Muscle layer of colon (tissue), 2 donors: ENCODE measurements around the gene MYL3.
"Not testable (repeated sequence)": the region's sequence is repeated elsewhere in the genome, so short reads cannot be mapped to it uniquely, and the experiment has no call there.

ENCODE experiments used
- H3K27ac ChIP-seq: one replicate; pipeline ENCODE4 v1.7.0; 2013; ENCODE audit warnings: low read depth, mild to moderate bottlenecking, low read length, moderate library complexity
- H3K27me3 ChIP-seq, 2 donors: one replicate each; pipeline ENCODE4 v1.7.0; 2013; ENCODE audit warnings: low read length in 2 of 2, mild to moderate bottlenecking in 2 of 2; ENCODE audit not compliant: insufficient read depth in 2 of 2, control insufficient read depth in 1 of 2
- H3K36me3 ChIP-seq: one replicate; pipeline ENCODE4 v1.7.0; 2013; ENCODE audit warnings: mild to moderate bottlenecking, low read length; ENCODE audit not compliant: insufficient read depth
- H3K4me1 ChIP-seq: one replicate; pipeline ENCODE4 v1.7.0; 2013; ENCODE audit warnings: mild to moderate bottlenecking, low read length; ENCODE audit not compliant: insufficient read depth
- H3K4me3 ChIP-seq, 2 donors: one replicate each; pipeline ENCODE4 v1.7.0; 2013; ENCODE audit warnings: low read length in 2 of 2, low read depth in 1 of 2, mild to moderate bottlenecking in 1 of 2, moderate library complexity in 1 of 2
- H3K9ac ChIP-seq: one replicate; pipeline ENCODE4 v1.7.0; 2013; ENCODE audit warnings: low read length
- H3K9me3 ChIP-seq: one replicate; pipeline ENCODE4 v1.7.0; 2013; ENCODE audit warnings: mild to moderate bottlenecking, low read length
- donor health status: abdominal sarcoma.
- donor health status: Adenocarcinoma of cecum.

Gene MYL3

GRCh38 chr3:46831316-46831715 is 31.9 kb downstream of the MYL3 start:
- Histone ChIP-seq H3K4me1 (no peaks in the 10 kb centered on the region), H3K36me3 (no peaks in the 10 kb centered on the region), H3K9me3 (no peaks in the 10 kb centered on the region), H3K27me3 (no peaks in the 10 kb centered on the region), H3K9ac (no peak overlapping the region), H3K27ac (no peak overlapping the region), H3K4me3 (no peak overlapping the region)

- H3K36me3 ChIP-seq = no peaks in the 10 kb centered on the region
- H3K9ac ChIP-seq = no peak overlapping the region
- H3K4me1 ChIP-seq = no peaks in the 10 kb centered on the region
- no peak overlapping the region for H3K27ac ChIP-seq
- H3K4me3 ChIP-seq = no peak overlapping the region
- H3K27me3 ChIP-seq = no peaks in the 10 kb centered on the region
- no peaks in the 10 kb centered on the region for H3K9me3 ChIP-seq
Measured at GRCh38 chr3:46830801-46831200, 32.4 kb downstream of the MYL3 start.

- no peaks in the 10 kb centered on the region for H3K27me3 ChIP-seq
- no peaks in the 10 kb centered on the region for H3K9me3 ChIP-seq
- no peak overlapping the region for H3K9ac ChIP-seq
- no peaks in the 10 kb centered on the region for H3K4me1 ChIP-seq
- H3K27ac ChIP-seq = no peak overlapping the region
- H3K36me3 ChIP-seq = no peaks in the 10 kb centered on the region
- H3K4me3 ChIP-seq = no peak overlapping the region
Measured at GRCh38 chr3:46829699-46830208, 33.5 kb downstream of the MYL3 start.

- Histone ChIP-seq H3K4me1 (no peaks in the 10 kb centered on the region), H3K27ac (no peak overlapping the region)
Measured at GRCh38 chr3:46825450-46825849, 37.8 kb downstream of the MYL3 start.

GRCh38 chr3:46824211-46824970 is 38.9 kb downstream of the MYL3 start:
- Histone ChIP-seq H3K4me3 (no peak overlapping the region), H3K9me3 (no peaks in the 10 kb centered on the region), H3K27me3 (no peaks in the 10 kb centered on the region), H3K4me1 (no peaks in the 10 kb centered on the region), H3K9ac (no peak overlapping the region), H3K27ac (no peak overlapping the region), H3K36me3 (no peaks in the 10 kb centered on the region)

More at GRCh38 chr3:46825450-46825849, 37.8 kb downstream of the MYL3 start:
- Histone ChIP-seq H3K9ac (no peak overlapping the region), H3K9me3 (no peaks in the 10 kb centered on the region), H3K4me3 (no peak overlapping the region), H3K36me3 (no peaks in the 10 kb centered on the region), H3K27me3 (no peaks in the 10 kb centered on the region)

- not testable (repeated sequence) for H3K4me3 ChIP-seq, H3K9me3 ChIP-seq, H3K27me3 ChIP-seq, H3K27ac ChIP-seq, H3K9ac ChIP-seq, H3K4me1 ChIP-seq, H3K36me3 ChIP-seq
Measured at GRCh38 chr3:46823314-46823713, 39.9 kb downstream of the MYL3 start.

GRCh38 chr3:46821553-46821952 is 41.7 kb downstream of the MYL3 start:
- Histone ChIP-seq H3K9me3 (no peaks in the 10 kb centered on the region), H3K27me3 (no peaks in the 10 kb centered on the region), H3K4me3 (no peak overlapping the region), H3K27ac (no peak overlapping the region), H3K9ac (no peak overlapping the region), H3K4me1 (no peaks in the 10 kb centered on the region), H3K36me3 (no peaks in the 10 kb centered on the region)

GRCh38 chr3:46820852-46821251 is 42.4 kb downstream of the MYL3 start:
- no peaks in the 10 kb centered on the region for H3K27me3 ChIP-seq

GRCh38 chr3:46812237-46812791 is 50.9 kb downstream of the MYL3 start:
- peak overlapping the region; percentile 27 to 42 for H3K4me3 ChIP-seq
- H3K27ac ChIP-seq = no peak overlapping the region
- no peak overlapping the region for H3K9ac ChIP-seq
- H3K27me3 ChIP-seq = no peaks in the 10 kb centered on the region
- peaks cover 7% of the 10 kb centered on the region for H3K4me1 ChIP-seq
- H3K9me3 ChIP-seq = no peaks in the 10 kb centered on the region
- H3K36me3 ChIP-seq = no peaks in the 10 kb centered on the region

More at GRCh38 chr3:46820852-46821251, 42.4 kb downstream of the MYL3 start:
- no peaks in the 10 kb centered on the region for H3K9me3 ChIP-seq
- no peak overlapping the region for H3K27ac ChIP-seq
- no peak overlapping the region for H3K9ac ChIP-seq
- no peak overlapping the region for H3K4me3 ChIP-seq
- no peaks in the 10 kb centered on the region for H3K4me1 ChIP-seq
- no peaks in the 10 kb centered on the region for H3K36me3 ChIP-seq

- Histone ChIP-seq H3K4me3 (peak overlapping the region in 1 of 2 donors; percentile 42), H3K27me3 (no peaks in the 10 kb centered on the region), H3K36me3 (no peaks in the 10 kb centered on the region), H3K4me1 (peaks cover 7% of the 10 kb centered on the region), H3K9ac (no peak overlapping the region), H3K27ac (no peak overlapping the region), H3K9me3 (no peaks in the 10 kb centered on the region)
Measured at GRCh38 chr3:46811615-46812236, 51.5 kb downstream of the MYL3 start.

- H3K36me3 ChIP-seq, H3K9ac ChIP-seq, H3K27ac ChIP-seq, H3K27me3 ChIP-seq, H3K9me3 ChIP-seq, H3K4me3 ChIP-seq, H3K4me1 ChIP-seq: not testable (repeated sequence)
Measured at GRCh38 chr3:46808766-46809165, 54.5 kb downstream of the MYL3 start.
